Fibroblast of pulmonary artery (primary cell): ENCODE measurements around the gene BSN.
"Not testable (repeated sequence)": the region's sequence is repeated elsewhere in the genome, so short reads cannot be mapped to it uniquely, and the experiment has no call there.

Source experiments
- DNase-seq: peaks from one replicate; pipeline ENCODE4 v3.0.0-alpha.2; 2010; ENCODE audit warnings: low read depth
- H3K4me3 ChIP-seq: replicated peaks from 2 replicates; pipeline ENCODE4 v1.5.1; 2011; ENCODE audit warnings: low read depth, mild to moderate bottlenecking, control low read depth, low read length, moderate library complexity
- TF ChIP-seq, protein P1 (sequence below): IDR thresholded peaks from 2 replicates; pipeline ENCODE4 v1.5.1; 2011; ENCODE audit warnings: mild to moderate bottlenecking, control low read depth, low read length, inconsistent platforms; ENCODE audit errors: missing control alignments

BSN gene

GRCh38 chr3:49570028-49570654 is 15.9 kb downstream of the BSN start:
- no peak overlapping the region for H3K4me3 ChIP-seq
- TF ChIP-seq, protein P1, sequence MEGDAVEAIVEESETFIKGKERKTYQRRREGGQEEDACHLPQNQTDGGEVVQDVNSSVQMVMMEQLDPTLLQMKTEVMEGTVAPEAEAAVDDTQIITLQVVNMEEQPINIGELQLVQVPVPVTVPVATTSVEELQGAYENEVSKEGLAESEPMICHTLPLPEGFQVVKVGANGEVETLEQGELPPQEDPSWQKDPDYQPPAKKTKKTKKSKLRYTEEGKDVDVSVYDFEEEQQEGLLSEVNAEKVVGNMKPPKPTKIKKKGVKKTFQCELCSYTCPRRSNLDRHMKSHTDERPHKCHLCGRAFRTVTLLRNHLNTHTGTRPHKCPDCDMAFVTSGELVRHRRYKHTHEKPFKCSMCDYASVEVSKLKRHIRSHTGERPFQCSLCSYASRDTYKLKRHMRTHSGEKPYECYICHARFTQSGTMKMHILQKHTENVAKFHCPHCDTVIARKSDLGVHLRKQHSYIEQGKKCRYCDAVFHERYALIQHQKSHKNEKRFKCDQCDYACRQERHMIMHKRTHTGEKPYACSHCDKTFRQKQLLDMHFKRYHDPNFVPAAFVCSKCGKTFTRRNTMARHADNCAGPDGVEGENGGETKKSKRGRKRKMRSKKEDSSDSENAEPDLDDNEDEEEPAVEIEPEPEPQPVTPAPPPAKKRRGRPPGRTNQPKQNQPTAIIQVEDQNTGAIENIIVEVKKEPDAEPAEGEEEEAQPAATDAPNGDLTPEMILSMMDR = no peak
- DNase-seq = no peak

GRCh38 chr3:49582177-49582576 is 27.9 kb downstream of the BSN start:
- TF ChIP-seq, protein P1 = no peak
- no peak overlapping the region for H3K4me3 ChIP-seq
- DNase-seq = no peak

DNA sequence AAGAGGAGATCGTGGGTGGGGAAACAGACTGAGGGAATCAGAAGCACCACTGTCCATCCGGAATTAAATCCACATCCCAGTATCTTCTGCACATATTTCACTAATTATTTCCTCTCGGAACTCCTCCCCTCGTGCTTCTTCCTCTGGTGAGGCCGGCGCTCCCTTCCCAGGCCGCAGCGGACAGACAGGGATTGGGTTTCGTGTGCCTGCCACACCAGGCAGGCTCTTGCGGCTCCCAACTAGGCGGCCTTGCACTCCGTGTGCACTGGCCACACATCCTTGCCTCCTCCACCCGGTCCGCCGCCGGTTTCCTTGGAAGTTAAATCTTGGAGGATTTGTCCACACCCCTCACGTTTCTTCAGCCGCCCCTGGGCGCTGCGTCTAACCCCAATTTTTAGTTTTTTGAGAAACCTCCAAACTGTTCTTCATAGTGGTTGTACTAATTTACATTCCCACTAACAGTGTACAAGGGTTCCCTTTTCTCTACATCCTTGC is 31.0 kb downstream of the BSN start:
- DNase-seq, H3K4me3 ChIP-seq: not testable (repeated sequence)

- TF ChIP-seq, protein P1 = no peak
- DNase-seq = no peak
- no peak overlapping the region for H3K4me3 ChIP-seq
Observed at GRCh38 chr3:49591615-49592014, 37.3 kb downstream of the BSN start.

DNA sequence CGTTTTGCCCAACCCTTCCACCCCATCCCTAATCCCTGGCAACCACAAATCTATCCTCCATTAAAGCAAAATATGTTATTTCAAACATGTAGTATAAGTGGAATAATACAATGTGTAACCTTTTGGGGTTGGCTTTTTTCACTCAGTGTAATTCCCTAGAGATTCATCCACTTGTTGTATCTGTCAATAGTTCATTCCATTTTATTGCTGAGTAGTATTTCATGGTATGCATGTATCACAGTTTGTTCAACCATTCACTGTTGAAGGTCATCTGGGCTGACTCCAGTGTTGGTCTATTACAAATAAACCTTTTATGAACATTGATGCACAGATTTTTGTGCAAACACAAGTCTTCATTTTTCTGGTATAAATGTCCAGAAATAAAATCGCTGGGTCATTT is 38.8 kb downstream of the BSN start:
- no peak overlapping the region for H3K4me3 ChIP-seq
- TF ChIP-seq, protein P1 = no peak
- DNase-seq = no peak

- no peak for DNase-seq
- no peak overlapping the region for H3K4me3 ChIP-seq
- TF ChIP-seq, protein P1 = no peak
Observed at GRCh38 chr3:49600781-49601180, 46.5 kb downstream of the BSN start.

DNA sequence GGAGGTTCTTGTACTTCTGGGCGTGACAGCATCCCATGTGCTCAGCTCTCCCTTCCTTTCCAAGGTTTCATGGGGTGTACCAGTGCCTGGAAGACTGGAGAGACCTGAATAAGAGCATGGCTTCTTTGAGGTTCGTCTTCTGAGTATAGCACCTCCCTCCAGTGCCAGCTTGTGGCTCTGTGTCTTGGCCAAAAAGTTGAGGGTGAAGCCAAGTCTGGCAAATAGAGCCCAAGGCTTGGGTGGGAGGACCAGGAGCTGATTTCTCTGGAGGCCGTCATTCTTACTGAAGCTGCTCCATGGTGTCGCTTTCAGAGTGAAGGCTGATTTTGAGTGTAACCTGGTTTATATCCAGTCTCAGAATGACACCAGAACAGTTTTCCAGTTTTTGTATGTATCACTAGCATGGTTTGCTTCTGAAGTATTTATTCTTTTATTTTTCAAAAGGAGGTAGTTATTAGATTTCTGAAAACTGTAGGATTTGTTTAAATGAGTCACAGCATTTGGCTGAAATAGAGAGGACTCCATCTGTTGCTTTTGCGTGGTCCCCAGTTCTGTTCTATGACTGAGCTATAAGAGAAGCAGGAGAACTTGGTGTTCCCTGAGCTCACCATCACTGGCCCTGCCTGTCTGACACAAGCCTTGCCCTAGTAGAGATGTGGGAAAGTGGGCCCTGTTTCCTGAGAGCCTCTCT is 47.2 kb downstream of the BSN start:
- no peak for DNase-seq
- TF ChIP-seq, protein P1 = no peak
- no peak overlapping the region for H3K4me3 ChIP-seq
